H9 (cell line): ENCODE measurements around the gene PPFIA2. TPM values are rescaled to one million over a fixed set of nuclear protein-coding genes. Genes with fewer than 3 reads are reported as not detected.
A peak's percentile ranks its signal among the peaks of the same experiment; 100 is the strongest.

Experiments used
- DNase-seq: peaks from one replicate; pipeline ENCODE4 v3.0.0-alpha.2; 2017
- H2AFZ ChIP-seq: one replicate; pipeline ENCODE4 v1.6.1; 2013; ENCODE audit warnings: mild to moderate bottlenecking, low read length, control low read depth, moderate library complexity
- H2AK5ac ChIP-seq: 2 replicates; pipeline ENCODE4 v1.6.1; 2013; ENCODE audit warnings: low read length, control low read depth, mixed read lengths; ENCODE audit not compliant: insufficient read length
- H2BK120ac ChIP-seq: one replicate; pipeline ENCODE4 v1.6.1; 2013; ENCODE audit warnings: low read depth, mild to moderate bottlenecking, low read length, control low read depth, inconsistent platforms; ENCODE audit not compliant: poor library complexity, severe bottlenecking
- H2BK12ac ChIP-seq: 2 replicates; pipeline ENCODE4 v1.6.1; 2013; ENCODE audit warnings: low read length, control low read depth, mixed read lengths, low read depth; ENCODE audit not compliant: insufficient read length
- H2BK15ac ChIP-seq: 2 replicates; pipeline ENCODE4 v1.6.1; 2013; ENCODE audit warnings: low read depth, low read length, control low read depth
- H2BK20ac ChIP-seq: one replicate; pipeline ENCODE4 v1.6.1; 2013; ENCODE audit warnings: low read depth, mild to moderate bottlenecking, low read length, control low read depth, inconsistent platforms; ENCODE audit not compliant: poor library complexity, severe bottlenecking
- H2BK5ac ChIP-seq: 2 replicates; pipeline ENCODE4 v1.6.1; 2013; ENCODE audit warnings: low read length, control low read depth, mixed read lengths; ENCODE audit not compliant: insufficient read length
- H3K14ac ChIP-seq: 2 replicates; pipeline ENCODE4 v1.6.1; 2013; ENCODE audit warnings: low read length, control low read depth; ENCODE audit not compliant: insufficient read depth
- H3K18ac ChIP-seq: 2 replicates; pipeline ENCODE4 v1.6.1; 2013; ENCODE audit warnings: low read depth, mild to moderate bottlenecking, mixed read lengths, low read length, control low read depth; ENCODE audit not compliant: insufficient read length
- H3K23ac ChIP-seq: 2 replicates; pipeline ENCODE4 v1.6.1; 2013; ENCODE audit warnings: low read length, control low read depth, mixed read lengths, low read depth; ENCODE audit not compliant: insufficient read length
- H3K23me2 ChIP-seq: 2 replicates; pipeline ENCODE4 v1.6.1; 2013; ENCODE audit warnings: low read depth, mild to moderate bottlenecking, mixed read lengths, low read length, control low read depth; ENCODE audit not compliant: insufficient read length, poor library complexity, severe bottlenecking
- H3K27ac ChIP-seq: 2 replicates; pipeline ENCODE4 v1.5.1; 2013; ENCODE audit warnings: low read length, control low read depth, mixed read lengths, low read depth; ENCODE audit not compliant: insufficient read length
- H3K27me3 ChIP-seq: 2 replicates; pipeline ENCODE4 v1.6.1; 2013; ENCODE audit warnings: low read length, control low read depth, inconsistent platforms; ENCODE audit not compliant: insufficient read depth
- H3K4ac ChIP-seq: 2 replicates; pipeline ENCODE4 v1.6.1; 2013; ENCODE audit warnings: low read depth, mild to moderate bottlenecking, control low read depth, inconsistent platforms, low read length, moderate library complexity
- H3K4me1 ChIP-seq: 2 replicates; pipeline ENCODE4 v1.6.1; 2013; ENCODE audit warnings: low read length, control low read depth, inconsistent platforms; ENCODE audit not compliant: insufficient read depth
- H3K4me2 ChIP-seq: 2 replicates; pipeline ENCODE4 v1.6.1; 2013; ENCODE audit warnings: low read length, control low read depth, mixed read lengths; ENCODE audit not compliant: insufficient read length, insufficient read depth
- H3K56ac ChIP-seq: 2 replicates; pipeline ENCODE4 v1.6.1; 2013; ENCODE audit warnings: low read depth, mild to moderate bottlenecking, mixed read lengths, low read length, control low read depth; ENCODE audit not compliant: insufficient read length
- H3K79me1 ChIP-seq: 2 replicates; pipeline ENCODE4 v1.6.1; 2013; ENCODE audit warnings: low read depth, mild to moderate bottlenecking, moderate library complexity, low read length, control low read depth, inconsistent platforms; ENCODE audit not compliant: insufficient read depth, poor library complexity, severe bottlenecking
- H3K79me2 ChIP-seq: 2 replicates; pipeline ENCODE4 v1.6.1; 2013; ENCODE audit warnings: low read length, control low read depth, inconsistent platforms; ENCODE audit not compliant: insufficient read depth
- H3K9ac ChIP-seq: 2 replicates; pipeline ENCODE4 v1.6.1; 2013; ENCODE audit warnings: low read length, control low read depth, mixed read lengths; ENCODE audit not compliant: insufficient read length; ENCODE audit errors: extremely low read depth
- H3K9me3 ChIP-seq: one replicate; pipeline ENCODE4 v1.6.1; 2013; ENCODE audit warnings: low read depth, low read length, inconsistent platforms; ENCODE audit not compliant: control insufficient read depth
- H3T11ph ChIP-seq: one replicate; pipeline ENCODE4 v1.6.1; 2013; ENCODE audit warnings: mild to moderate bottlenecking, low read length, control low read depth, inconsistent platforms
- H4K20me1 ChIP-seq: one replicate; pipeline ENCODE4 v1.6.1; 2013; ENCODE audit not compliant: control insufficient read depth, insufficient read length, insufficient read depth
- H4K5ac ChIP-seq: 2 replicates; pipeline ENCODE4 v1.6.1; 2013; ENCODE audit warnings: low read depth, mild to moderate bottlenecking, mixed read lengths, low read length, control low read depth; ENCODE audit not compliant: insufficient read length
- H4K8ac ChIP-seq: replicated peaks from 2 replicates; pipeline ENCODE4 v1.6.1; 2013; ENCODE audit warnings: low read length, control low read depth, mixed read lengths, low read depth; ENCODE audit not compliant: insufficient read length
- H4K91ac ChIP-seq: 2 replicates; pipeline ENCODE4 v1.6.1; 2013; ENCODE audit warnings: low read depth, mild to moderate bottlenecking, moderate library complexity, mixed read lengths, low read length, control low read depth; ENCODE audit not compliant: insufficient read length
- H3K27ac Mint-ChIP-seq, 3 experiments: 2 replicates in 2 of 3; 3 replicates in 1 of 3; pipeline ENCODE4 v1.8.0; 2020 to 2021; ENCODE audit warnings: mixed read lengths in 3 of 3, mild to moderate bottlenecking in 1 of 3, moderate library complexity in 1 of 3
- H3K27me3 Mint-ChIP-seq: 2 replicates; pipeline ENCODE4 v1.8.0; 2021; ENCODE audit warnings: low read depth, mild to moderate bottlenecking, moderate library complexity, mixed read lengths
- H3K36me3 Mint-ChIP-seq, 3 experiments: 2 replicates in 2 of 3; 3 replicates in 1 of 3; pipeline ENCODE4 v1.8.0; 2020 to 2021; ENCODE audit warnings: low read depth in 3 of 3, mixed read lengths in 3 of 3; ENCODE audit not compliant: insufficient read depth in 1 of 3
- H3K4me1 Mint-ChIP-seq, 2 experiments: 2 replicates each; pipeline ENCODE4 v1.8.0; 2020; ENCODE audit warnings: mixed read lengths in 2 of 2
- H3K4me3 Mint-ChIP-seq, 2 experiments: 2 replicates in 1 of 2; 3 replicates in 1 of 2; pipeline ENCODE4 v1.8.0; 2020 to 2021; ENCODE audit warnings: mild to moderate bottlenecking in 2 of 2, mixed read lengths in 2 of 2, moderate library complexity in 1 of 2
- H3K9me3 Mint-ChIP-seq, 2 experiments: 2 replicates in 1 of 2; 3 replicates in 1 of 2; pipeline ENCODE4 v1.8.0; 2020; ENCODE audit warnings: mild to moderate bottlenecking in 2 of 2, mixed read lengths in 2 of 2, moderate library complexity in 1 of 2
- CTCF ChIP-seq: fragments of 200-600 bp; sonication (generic); conservative IDR thresholded peaks from 3 replicates; pipeline ENCODE4 v1.8.0; 2021; ENCODE audit warnings: antibody characterized with exemption, mild to moderate bottlenecking
- WGBS: extraction: QIAGEN DNeasy Blood & Tissue Kit; methylation state at CpG from one replicate; pipeline ENCODE4 v1.1.7; 2013; ENCODE audit warnings: missing lambda C conversion rate, low lambda C conversion rate, mixed read lengths; ENCODE audit not compliant: insufficient read length; ENCODE audit errors: extremely low coverage; 5-methylcytosine and 5-hydroxymethylcytosine counted together
- total RNA-seq: library from RNA; stranded (reverse); gene quantifications from 2 replicates; pipeline ENCODE4 v1.2.1, GENCODE V29; 2021

Gene PPFIA2
- total RNA-seq, 1 experiment from 2014 or later: 1.3 TPM

DNA sequence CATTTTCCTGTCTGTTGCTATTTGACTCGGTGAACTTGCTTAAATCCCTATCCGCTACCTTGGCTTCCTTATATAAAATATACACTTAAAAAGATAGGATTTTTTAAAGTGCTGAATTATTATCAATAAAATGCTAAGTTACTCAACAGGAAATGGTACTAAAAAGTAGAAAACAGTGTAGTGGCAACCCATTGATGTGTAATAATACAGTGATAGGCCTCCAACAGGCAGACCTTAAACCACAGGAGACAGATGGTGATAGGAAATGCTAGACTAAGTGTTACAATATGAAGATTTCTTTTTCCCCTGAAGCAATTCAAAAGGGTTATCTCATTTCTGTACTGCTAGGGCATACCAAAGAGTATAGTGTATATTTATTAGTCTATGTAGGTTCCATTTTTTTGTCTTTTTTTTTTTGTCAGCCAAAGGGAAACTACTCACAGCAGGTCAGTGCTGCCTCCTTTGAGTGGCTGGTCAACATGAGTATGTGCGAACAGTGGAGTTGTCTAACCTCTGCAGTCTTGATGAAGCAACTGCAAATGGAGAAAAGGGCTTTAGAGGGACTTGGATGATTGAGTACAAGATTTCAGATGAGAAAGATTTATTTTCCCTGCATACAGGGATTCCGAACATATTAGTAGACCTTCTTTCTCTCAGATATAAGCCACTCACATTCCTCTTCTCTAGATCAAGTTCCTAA is 497.5 kb downstream of the PPFIA2 start:
- Mint-ChIP-seq H3K27me3 (no peaks in the 10 kb centered on the region), H3K9me3 (no peaks in the 10 kb centered on the region), H3K36me3 (no peaks in the 10 kb centered on the region), H3K27ac (peak overlapping the region in 1 of 3 experiments; percentile 69; a peak in 2 of 7 replicates), H3K4me1 (peaks cover 16 to 18% of the 10 kb centered on the region in 2 experiments), H3K4me3 (no peak overlapping the region)
- no peaks in the 10 kb centered on the region for H4K20me1 ChIP-seq
- H2AFZ ChIP-seq: no peak overlapping the region
- no peaks in the 10 kb centered on the region for H3K4me1 ChIP-seq
- no peak overlapping the region for H2BK12ac ChIP-seq
- WGBS: no CpG with 5 or more reads among the region's 4 CpGs
- no peaks in the 10 kb centered on the region for H3K9me3 ChIP-seq
- no peak overlapping the region for H2BK120ac ChIP-seq
- H3K23ac ChIP-seq: no peak overlapping the region
- H3K9ac ChIP-seq: no peak overlapping the region
- no peak overlapping the region for H4K5ac ChIP-seq
- H3K79me1 ChIP-seq: no peaks in the 10 kb centered on the region
- no peak overlapping the region for H2BK15ac ChIP-seq
- no peaks in the 10 kb centered on the region for H3K23me2 ChIP-seq
- no peak overlapping the region for H3K14ac ChIP-seq
- no peak overlapping the region for H2AK5ac ChIP-seq
- H3T11ph ChIP-seq: no peak overlapping the region
- no peaks in the 10 kb centered on the region for H3K79me2 ChIP-seq
- no peak overlapping the region for H3K27ac ChIP-seq
- H3K4me2 ChIP-seq: no peak overlapping the region
- H3K18ac ChIP-seq: no peak overlapping the region
- H3K56ac ChIP-seq: no peak overlapping the region
- H4K91ac ChIP-seq: no peak overlapping the region
- H4K8ac ChIP-seq: no peak overlapping the region
- no peak overlapping the region for H2BK20ac ChIP-seq
- no peak for DNase-seq
- H3K27me3 ChIP-seq: no peaks in the 10 kb centered on the region
- H3K4ac ChIP-seq: no peak overlapping the region
- TF ChIP-seq CTCF: peak; percentile 28; the same call in 2 of the 3 replicates
- no peak overlapping the region for H2BK5ac ChIP-seq
